B cell (primary cell): ENCODE data around the gene RALGAPA2. TPM values are rescaled to one million over a fixed set of nuclear protein-coding genes. Genes with fewer than 3 reads are reported as not detected.

Experiments used
- ATAC-seq: fragments of 200-7000 bp; cut with Tn5 transposase; one replicate; pipeline ENCODE4 v1.10.0; 2021; ENCODE audit warnings: low read depth, mild to moderate bottlenecking, moderate number of reproducible peaks, moderate library complexity
- CTCF ChIA-PET: fragments of 350-600 bp; sonication (Branson Sonifier 250); formaldehyde crosslinking; loops from one replicate; lab custom pipeline; 2021; ENCODE audit warnings: antibody characterized with exemption, inconsistent platforms; lab: Charles Lee
- POLR2A ChIA-PET: fragments of 350-600 bp; sonication (Branson Sonifier 250); formaldehyde crosslinking; loops from one replicate; lab custom pipeline; 2021; ENCODE audit warnings: antibody characterized with exemption; lab: Charles Lee
- DNase-seq: peaks from one replicate; pipeline ENCODE4 v3.0.0; 2013
- H2AFZ ChIP-seq: 2 replicates; pipeline ENCODE4 v1.6.1; 2012; ENCODE audit warnings: mild to moderate bottlenecking, low read depth, low read length; ENCODE audit not compliant: insufficient read depth, poor library complexity, severe bottlenecking
- H3K27ac ChIP-seq, 2 donors: 1 replicate in 1 of 2; 2 replicates in 1 of 2; pipeline ENCODE4 v1.5.1; 2012 to 2013; ENCODE audit warnings: low read length in 2 of 2, mild to moderate bottlenecking in 2 of 2, moderate library complexity in 1 of 2
- H3K27me3 ChIP-seq, 4 experiments: fragments of 200-600 bp in 1 of 4; sonication (generic) in 1 of 4; replicated peaks in 1 of 4; 1 replicate in 2 of 4; 2 replicates in 2 of 4; pipeline versions ENCODE4 v1.6.1 to v1.7.0; 2013 to 2016; ENCODE audit warnings: low read length in 3 of 4, mild to moderate bottlenecking in 2 of 4, mixed read lengths in 1 of 4, moderate library complexity in 1 of 4; ENCODE audit not compliant: insufficient read depth in 4 of 4, control insufficient read depth in 3 of 4; ENCODE audit errors: control extremely low read depth in 1 of 4
- H3K36me3 ChIP-seq, 2 experiments: replicated peaks in 1 of 2; 1 replicate in 1 of 2; 2 replicates in 1 of 2; pipeline versions ENCODE4 v1.6.1 to v1.7.1; 2013; ENCODE audit warnings: low read length in 1 of 2; ENCODE audit not compliant: insufficient read depth in 2 of 2, control insufficient read depth in 1 of 2; ENCODE audit errors: control extremely low read depth in 1 of 2, extremely low read depth in 1 of 2
- H3K4me1 ChIP-seq, 2 donors: fragments of 200-600 bp in 1 of 2; sonication (generic) in 1 of 2; 1 replicate in 1 of 2; 2 replicates in 1 of 2; pipeline versions ENCODE4 v1.5.1 to v1.6.1; 2013 to 2017; ENCODE audit warnings: low read length in 2 of 2; ENCODE audit not compliant: control insufficient read depth in 2 of 2, insufficient read depth in 2 of 2
- H3K4me2 ChIP-seq: replicated peaks from 2 replicates; pipeline ENCODE3; 2012; ENCODE audit warnings: mild to moderate bottlenecking, low read depth, low read length; ENCODE audit not compliant: poor library complexity, severe bottlenecking
- H3K4me3 ChIP-seq, 5 experiments: fragments of 200-600 bp in 1 of 5; sonication (generic) in 1 of 5; 1 replicate in 3 of 5; 2 replicates in 2 of 5; pipeline versions ENCODE4 v1.5.1 to v1.7.0; 2011 to 2016; ENCODE audit warnings: low read length in 4 of 5, mild to moderate bottlenecking in 4 of 5, low read depth in 2 of 5, control low read depth in 1 of 5, moderate library complexity in 1 of 5; ENCODE audit not compliant: insufficient read depth in 1 of 5; ENCODE audit errors: control extremely low read depth in 1 of 5, extremely low read depth in 1 of 5
- H3K79me2 ChIP-seq: fragments of 200-600 bp; sonication (generic); one replicate; pipeline ENCODE4 v1.6.0; 2016; ENCODE audit warnings: low read length; ENCODE audit not compliant: control insufficient read depth, insufficient read depth
- H3K9ac ChIP-seq: fragments of 200-600 bp; sonication (generic); 2 replicates; pipeline ENCODE4 v1.6.1; 2017; ENCODE audit warnings: mild to moderate bottlenecking, low read length, moderate library complexity
- H3K9me3 ChIP-seq, 3 donors: one replicate each; pipeline versions ENCODE4 v1.6.1 to v1.7.1; 2013; ENCODE audit warnings: low read length in 2 of 3; ENCODE audit not compliant: control insufficient read depth in 2 of 3, insufficient read depth in 1 of 3; ENCODE audit errors: control extremely low read depth in 1 of 3
- H4K20me1 ChIP-seq: 2 replicates; pipeline ENCODE4 v1.6.0; 2012; ENCODE audit warnings: mild to moderate bottlenecking, low read length; ENCODE audit not compliant: insufficient read depth, control insufficient read depth, poor library complexity, severe bottlenecking
- H3K27ac Mint-ChIP-seq: one replicate; pipeline ENCODE4 v1.8.0; 2021; ENCODE audit warnings: mixed read lengths
- H3K27me3 Mint-ChIP-seq: one replicate; pipeline ENCODE4 v1.8.0; 2021; ENCODE audit warnings: mixed read lengths
- H3K4me1 Mint-ChIP-seq: one replicate; pipeline ENCODE4 v1.8.0; 2021; ENCODE audit warnings: mixed read lengths
- H3K4me3 Mint-ChIP-seq: one replicate; pipeline ENCODE4 v1.8.0; 2021; ENCODE audit warnings: mixed read lengths
- H3K9me3 Mint-ChIP-seq: one replicate; pipeline ENCODE4 v1.8.0; 2022; ENCODE audit warnings: mixed read lengths; ENCODE audit not compliant: insufficient read depth
- EZH2 ChIP-seq: IDR thresholded peaks from 2 replicates; pipeline ENCODE4 v1.6.1; 2012; ENCODE audit warnings: borderline replicate concordance, low read depth, mild to moderate bottlenecking, moderate library complexity, low read length; ENCODE audit not compliant: insufficient read depth, poor library complexity, severe bottlenecking
- WGBS: methylation state at CpG from one replicate; pipeline ENCODE4 v1.1.5; 2013; ENCODE audit warnings: missing lambda C conversion rate; ENCODE audit not compliant: insufficient coverage; 5-methylcytosine and 5-hydroxymethylcytosine counted together
- intact Hi-C: fragments of 100-400 bp; cut with micrococcal nuclease; formaldehyde crosslinking; loops from one replicate; pipeline ENCODE4 v1.10.0; 2022
- polyA plus RNA-seq: library from polyadenylated mRNA; depleted of rRNA; stranded (reverse); fragments of >200 nt; gene quantifications from 2 replicates; pipeline ENCODE4 v1.2.3, GENCODE V29; 2012
- total RNA-seq, 2 donors: library from RNA; stranded (reverse); fragments of 120-200 nt in 1 of 2; gene quantifications; 1 replicate in 1 of 2; 2 replicates in 1 of 2; pipeline versions ENCODE4 v1.2.3 to v1.2.4, GENCODE V29; 2013 to 2022
- TF ChIP-seq, protein P1 (sequence below): fragments of 200-600 bp; IDR thresholded peaks from one replicate; pipeline ENCODE4 v1.8.0; 2022; ENCODE audit warnings: antibody characterized with exemption, mild to moderate bottlenecking

The RALGAPA2 gene
- total and polyA plus RNA-seq, 2 donors (not counting 1 experiment from before 2014, with no cell fraction given): 6.4 to 33.1 TPM

GRCh38 chr20:20606050-20606449, 106.4 kb downstream of the RALGAPA2 start:
- H3K27me3 ChIP-seq: no peaks in the 10 kb centered on the region
- no peak overlapping the region for H2AFZ ChIP-seq
- intact Hi-C loops: no loop called here
- peaks cover 0 to 3% of the 10 kb centered on the region in 2 donors for H3K4me1 ChIP-seq
- no peak overlapping the region for H3K9ac ChIP-seq
- H3K4me1 Mint-ChIP-seq: peaks cover 8% of the 10 kb centered on the region
- DNase-seq (no peak), ATAC-seq (no peak)
- H3K4me3 ChIP-seq: no peak overlapping the region
- TF ChIP-seq, protein P1, sequence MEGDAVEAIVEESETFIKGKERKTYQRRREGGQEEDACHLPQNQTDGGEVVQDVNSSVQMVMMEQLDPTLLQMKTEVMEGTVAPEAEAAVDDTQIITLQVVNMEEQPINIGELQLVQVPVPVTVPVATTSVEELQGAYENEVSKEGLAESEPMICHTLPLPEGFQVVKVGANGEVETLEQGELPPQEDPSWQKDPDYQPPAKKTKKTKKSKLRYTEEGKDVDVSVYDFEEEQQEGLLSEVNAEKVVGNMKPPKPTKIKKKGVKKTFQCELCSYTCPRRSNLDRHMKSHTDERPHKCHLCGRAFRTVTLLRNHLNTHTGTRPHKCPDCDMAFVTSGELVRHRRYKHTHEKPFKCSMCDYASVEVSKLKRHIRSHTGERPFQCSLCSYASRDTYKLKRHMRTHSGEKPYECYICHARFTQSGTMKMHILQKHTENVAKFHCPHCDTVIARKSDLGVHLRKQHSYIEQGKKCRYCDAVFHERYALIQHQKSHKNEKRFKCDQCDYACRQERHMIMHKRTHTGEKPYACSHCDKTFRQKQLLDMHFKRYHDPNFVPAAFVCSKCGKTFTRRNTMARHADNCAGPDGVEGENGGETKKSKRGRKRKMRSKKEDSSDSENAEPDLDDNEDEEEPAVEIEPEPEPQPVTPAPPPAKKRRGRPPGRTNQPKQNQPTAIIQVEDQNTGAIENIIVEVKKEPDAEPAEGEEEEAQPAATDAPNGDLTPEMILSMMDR: no peak
- no peak for TF ChIP-seq EZH2
- H4K20me1 ChIP-seq: no peaks in the 10 kb centered on the region
- H3K4me3 Mint-ChIP-seq: no peak overlapping the region
- H3K9me3 Mint-ChIP-seq: no peaks in the 10 kb centered on the region
- WGBS: 70% methylated on average over 3 of the region's 3 CpGs
- no peak overlapping the region for H3K27ac Mint-ChIP-seq
- peaks cover 0 to 4% of the 10 kb centered on the region in 2 experiments for H3K36me3 ChIP-seq
- no peak overlapping the region for H3K4me2 ChIP-seq
- H3K27ac ChIP-seq: no peak overlapping the region
- ChIA-PET POLR2A (no interaction called here), CTCF (interaction anchor here (1.2 kb wide), 1 partner anchor 10 kb away, joined by 7 read pairs; no protein-coding TSS in a partner anchor)
- H3K79me2 ChIP-seq: no peaks in the 10 kb centered on the region
- no peaks in the 10 kb centered on the region for H3K27me3 Mint-ChIP-seq
- H3K9me3 ChIP-seq: no peaks in the 10 kb centered on the region

DNA sequence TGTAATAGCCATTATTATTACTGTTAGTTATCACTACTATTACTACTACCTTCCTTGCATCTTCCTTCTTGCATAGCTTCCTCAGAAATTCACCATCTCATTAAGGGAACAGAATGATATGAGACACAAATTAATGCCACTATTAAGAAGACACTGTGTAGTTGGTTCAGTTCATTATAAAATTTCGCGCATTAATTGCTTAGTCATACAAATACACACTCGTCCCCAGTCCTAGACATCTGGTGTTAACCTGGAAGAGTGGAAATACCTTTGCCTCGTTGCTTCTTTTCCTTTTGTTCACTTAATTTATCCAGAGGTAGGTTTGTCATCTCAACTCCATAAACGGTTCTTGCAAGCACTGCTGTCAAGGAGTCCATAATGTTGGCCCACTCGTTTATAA, 107.5 kb downstream of the RALGAPA2 start:
- peaks cover 0 to 8% of the 10 kb centered on the region in 2 experiments for H3K36me3 ChIP-seq
- H3K27me3 ChIP-seq: no peaks in the 10 kb centered on the region
- H3K79me2 ChIP-seq: no peaks in the 10 kb centered on the region
- intact Hi-C loops: no loop called here
- ATAC-seq (no peak), DNase-seq (no peak)
- ChIA-PET CTCF (interaction anchor here (1.2 to 3.0 kb wide), 2 partner anchors 8 to 11 kb away, joined by 7 to 13 read pairs; no protein-coding TSS in a partner anchor), POLR2A (no interaction called here)
- no peak for TF ChIP-seq EZH2
- TF ChIP-seq, protein P1: no peak
- Mint-ChIP-seq H3K27ac (no peak overlapping the region), H3K4me3 (no peak overlapping the region), H3K27me3 (no peaks in the 10 kb centered on the region), H3K9me3 (no peaks in the 10 kb centered on the region), H3K4me1 (peaks cover 8% of the 10 kb centered on the region)
- no peak overlapping the region for H3K4me3 ChIP-seq
- H3K4me1 ChIP-seq: peaks cover 0 to 3% of the 10 kb centered on the region in 2 donors
- no peak overlapping the region for H3K4me2 ChIP-seq
- no peak overlapping the region for H3K9ac ChIP-seq
- H3K9me3 ChIP-seq: no peaks in the 10 kb centered on the region
- no peak overlapping the region for H3K27ac ChIP-seq
- no peaks in the 10 kb centered on the region for H4K20me1 ChIP-seq
- H2AFZ ChIP-seq: no peak overlapping the region
- 93% methylated on average over 4 of the region's 6 CpGs for WGBS
